GM23248 (cell line): ENCODE results near the gene DYRK1A.

Experiments used
- EZH2 ChIP-seq: fragments of 200-600 bp; sonication (generic); IDR thresholded peaks from 2 replicates; pipeline ENCODE4 v1.6.1; 2018; ENCODE audit warnings: antibody characterized with exemption, mild to moderate bottlenecking; ENCODE audit not compliant: insufficient read depth, poor library complexity, severe bottlenecking
- EZH2phosphoT487 ChIP-seq: fragments of 200-600 bp; sonication (generic); IDR thresholded peaks from 2 replicates; pipeline ENCODE4 v1.6.1; 2018; ENCODE audit warnings: antibody characterized with exemption, moderate library complexity, mild to moderate bottlenecking, low read depth; ENCODE audit not compliant: insufficient read depth

- TF ChIP-seq EZH2phosphoT487 (no peak), EZH2 (no peak)
Observed at GRCh38 chr21:37484535-37485474, 118.2 kb downstream of the DYRK1A start.
